Osteocyte (in vitro differentiated cells): ENCODE data around the gene ABCC11. TPM values are rescaled to one million over a fixed set of nuclear protein-coding genes. Genes with fewer than 3 reads are reported as not detected.

Source experiments
- DNase-seq: peaks from one replicate; pipeline ENCODE4 v3.0.0; 2021; ENCODE audit warnings: mixed read lengths; ENCODE audit not compliant: unreplicated experiment; ENCODE audit errors: extremely low spot score
- H3K27ac Mint-ChIP-seq: one replicate; pipeline ENCODE4 v1.8.0; 2021; ENCODE audit warnings: mild to moderate bottlenecking, mixed read lengths; ENCODE audit not compliant: unreplicated experiment
- H3K27me3 Mint-ChIP-seq: one replicate; pipeline ENCODE4 v1.8.0; 2021; ENCODE audit warnings: mixed read lengths; ENCODE audit not compliant: unreplicated experiment
- H3K36me3 Mint-ChIP-seq: one replicate; pipeline ENCODE4 v1.8.0; 2021; ENCODE audit warnings: mixed read lengths; ENCODE audit not compliant: unreplicated experiment
- H3K4me1 Mint-ChIP-seq: one replicate; pipeline ENCODE4 v1.8.0; 2021; ENCODE audit warnings: mixed read lengths; ENCODE audit not compliant: unreplicated experiment
- H3K4me3 Mint-ChIP-seq: one replicate; pipeline ENCODE4 v1.8.0; 2021; ENCODE audit warnings: mild to moderate bottlenecking, moderate library complexity, mixed read lengths; ENCODE audit not compliant: unreplicated experiment
- H3K9me3 Mint-ChIP-seq: one replicate; pipeline ENCODE4 v1.8.0; 2021; ENCODE audit warnings: mixed read lengths; ENCODE audit not compliant: unreplicated experiment
- CTCF ChIP-seq: fragments of 200-600 bp; sonication (generic); IDR thresholded peaks from 2 replicates; pipeline ENCODE4 v1.5.0; 2021; ENCODE audit warnings: antibody characterized with exemption, mild to moderate bottlenecking, moderate library complexity
- total RNA-seq: library from RNA; stranded (reverse); gene quantifications from 2 replicates; pipeline ENCODE4 v1.2.1, GENCODE V29; 2021

The ABCC11 gene
- total RNA-seq, 1 donor from 2014 or later: 0.48 TPM

- Mint-ChIP-seq H3K36me3 (no peaks in the 10 kb centered on the region), H3K4me1 (peaks cover 7% of the 10 kb centered on the region), H3K9me3 (peaks cover 8% of the 10 kb centered on the region), H3K4me3 (no peak overlapping the region), H3K27me3 (peaks cover 19% of the 10 kb centered on the region), H3K27ac (no peak overlapping the region)
- no peak for DNase-seq
- TF ChIP-seq CTCF: no peak
These were observed 50.0 kb downstream of the ABCC11 start for GRCh38 chr16:48197294-48197693.

- no peak for TF ChIP-seq CTCF
- H3K9me3 Mint-ChIP-seq: peaks cover 8% of the 10 kb centered on the region
- no peaks in the 10 kb centered on the region for H3K36me3 Mint-ChIP-seq
- H3K4me1 Mint-ChIP-seq: peaks cover 7% of the 10 kb centered on the region
- no peak overlapping the region for H3K27ac Mint-ChIP-seq
- no peak for DNase-seq
- H3K27me3 Mint-ChIP-seq: peaks cover 16% of the 10 kb centered on the region
- H3K4me3 Mint-ChIP-seq: no peak overlapping the region
These were observed 52.3 kb downstream of the ABCC11 start for GRCh38 chr16:48194828-48195556.

GRCh38 chr16:48193846-48194245 lies 53.5 kb downstream of the ABCC11 start:
- no peak overlapping the region for H3K4me3 Mint-ChIP-seq
- H3K27me3 Mint-ChIP-seq: peaks cover 19% of the 10 kb centered on the region
- H3K36me3 Mint-ChIP-seq: no peaks in the 10 kb centered on the region
- DNase-seq: no peak
- H3K9me3 Mint-ChIP-seq: peaks cover 8% of the 10 kb centered on the region
- H3K27ac Mint-ChIP-seq: no peak overlapping the region
- no peak for TF ChIP-seq CTCF
- peaks cover 7% of the 10 kb centered on the region for H3K4me1 Mint-ChIP-seq

GRCh38 chr16:48188449-48189102 lies 58.8 kb downstream of the ABCC11 start:
- Mint-ChIP-seq H3K27me3 (peaks cover 35% of the 10 kb centered on the region), H3K4me1 (no peaks in the 10 kb centered on the region), H3K4me3 (no peak overlapping the region), H3K27ac (no peak overlapping the region), H3K36me3 (no peaks in the 10 kb centered on the region), H3K9me3 (no peaks in the 10 kb centered on the region)
- DNase-seq: no peak
- TF ChIP-seq CTCF: no peak

GRCh38 chr16:48187779-48188178 lies 59.6 kb downstream of the ABCC11 start:
- Mint-ChIP-seq H3K36me3 (no peaks in the 10 kb centered on the region), H3K4me1 (no peaks in the 10 kb centered on the region), H3K27me3 (peaks cover 35% of the 10 kb centered on the region), H3K27ac (no peak overlapping the region), H3K4me3 (no peak overlapping the region), H3K9me3 (no peaks in the 10 kb centered on the region)
- DNase-seq: no peak
- TF ChIP-seq CTCF: no peak
